K562 (cell line): ENCODE measurements around the gene ZNF98. TPM values are rescaled to one million over a fixed set of nuclear protein-coding genes. Genes with fewer than 3 reads are reported as not detected.

Experiments used
- ATAC-seq: fragments of 200-7000 bp; cut with Tn5 transposase; 3 replicates; pipeline ENCODE4 v1.9.1; 2020; ENCODE audit warnings: moderate library complexity
- BruUV-seq: library from RNA; stranded (reverse); fragments of 400-500 nt; replicated peaks from 2 replicates; lab custom pipeline; 2021; lab: Mats Ljungman, UMichigan
- CTCF ChIA-PET: fragments of 300-600 bp; formaldehyde crosslinking; extraction: SDS; loops from one replicate; lab custom pipeline; 2021; ENCODE audit warnings: low intra/inter-chr PET ratio; lab: Yijun Ruan, JAX
- POLR2A ChIA-PET: fragments of 300-600, 350-650 bp; sonication (Branson Sonifier 250); formaldehyde crosslinking; extraction: SDS; loops from one replicate; lab custom pipeline; 2021; ENCODE audit warnings: antibody characterized with exemption, inconsistent platforms; lab: Yijun Ruan, JAX
- DNase-seq, 4 experiments: peaks; one replicate each; pipeline versions ENCODE4 v3.0.0 to v3.0.0-alpha.2; 2011 to 2018; ENCODE audit warnings: low spot score in 3 of 4, mixed read lengths in 3 of 4; ENCODE audit errors: extremely low read depth in 1 of 4
- FAIRE-seq: peaks from 2 replicates; lab custom pipeline; 2011; peaks lifted over from hg19 to GRCh38; lab: Jason Lieb, UNC
- H2AFZ ChIP-seq: 2 replicates; pipeline ENCODE4 v1.6.0; 2011; ENCODE audit warnings: low read depth, low read length, control low read depth, inconsistent platforms
- H3K27ac ChIP-seq: fragments of 200-600 bp; 3 replicates; pipeline ENCODE4 v1.8.0; 2011; ENCODE audit warnings: low read depth, mild to moderate bottlenecking, control low read depth, inconsistent platforms, low read length, moderate library complexity, mixed read lengths; ENCODE audit errors: extremely low read depth
- H3K27me3 ChIP-seq, 2 experiments: fragments of 300-600 bp in 1 of 2; 2 replicates in 1 of 2; 3 replicates in 1 of 2; pipeline versions ENCODE4 v1.6.0 to v1.8.0; 2011; ENCODE audit warnings: inconsistent platforms in 2 of 2, low read length in 2 of 2, mild to moderate bottlenecking in 1 of 2, mixed read lengths in 1 of 2, moderate library complexity in 1 of 2; ENCODE audit not compliant: control insufficient read depth in 2 of 2, insufficient read depth in 2 of 2
- H3K36me3 ChIP-seq: fragments of 300-600 bp; 3 replicates; pipeline ENCODE4 v1.8.0; 2011; ENCODE audit warnings: mild to moderate bottlenecking, low read length, inconsistent platforms; ENCODE audit not compliant: control insufficient read depth, insufficient read depth
- H3K4me1 ChIP-seq, 2 experiments: fragments of 200-600 bp in 1 of 2; replicated peaks in 1 of 2; 2 replicates in 1 of 2; 3 replicates in 1 of 2; pipeline versions ENCODE4 v1.5.1 to v1.8.0; 2011; ENCODE audit warnings: inconsistent platforms in 2 of 2, low read length in 2 of 2, mild to moderate bottlenecking in 1 of 2, mixed read lengths in 1 of 2, moderate library complexity in 1 of 2; ENCODE audit not compliant: control insufficient read depth in 2 of 2, insufficient read depth in 2 of 2
- H3K4me2 ChIP-seq: 2 replicates; pipeline ENCODE4 v1.6.1; 2011; ENCODE audit warnings: low read length, control low read depth, inconsistent platforms, mixed read lengths; ENCODE audit not compliant: insufficient read depth
- H3K4me3 ChIP-seq: fragments of 200-600 bp; sonication (generic), shearing (Covaris generic); 2 replicates; pipeline ENCODE4 v1.5.1; 2016; ENCODE audit warnings: control low read depth, inconsistent platforms
- H3K79me2 ChIP-seq: fragments of 200-600 bp; 3 replicates; pipeline ENCODE4 v1.8.0; 2011; ENCODE audit warnings: low read length, inconsistent platforms; ENCODE audit not compliant: control insufficient read depth, insufficient read depth
- H3K9ac ChIP-seq, 2 experiments: 2 replicates each; pipeline versions ENCODE4 v1.6.0 to v1.6.1; 2011; ENCODE audit warnings: low read depth in 2 of 2, low read length in 2 of 2, control low read depth in 1 of 2, inconsistent platforms in 1 of 2, mild to moderate bottlenecking in 1 of 2, mixed read lengths in 1 of 2; ENCODE audit not compliant: insufficient read depth in 1 of 2
- H3K9me1 ChIP-seq: one replicate; pipeline ENCODE4 v1.6.0; 2011; ENCODE audit warnings: inconsistent platforms, mild to moderate bottlenecking, low read length, moderate library complexity; ENCODE audit not compliant: control insufficient read depth, insufficient read depth
- H3K9me3 ChIP-seq: replicated peaks from 2 replicates; pipeline ENCODE4 v1.5.1; 2011; ENCODE audit warnings: low read depth, low read length, inconsistent platforms; ENCODE audit not compliant: control insufficient read depth, insufficient read depth
- H4K20me1 ChIP-seq: replicated peaks from 2 replicates; pipeline ENCODE4 v1.6.1; 2011; ENCODE audit warnings: low read length, inconsistent platforms, mixed read lengths; ENCODE audit not compliant: control insufficient read depth, insufficient read depth
- ARID3B ChIP-seq: fragments of 250-450 bp; sonication (Bioruptor Pico); IDR thresholded peaks from 2 replicates; pipeline ENCODE4 v1.4.0; 2020; ENCODE audit warnings: borderline replicate concordance
- CBFA2T3 ChIP-seq: fragments of 450-650 bp; IDR thresholded peaks from 2 replicates; pipeline ENCODE4 v1.6.1; 2017
- CBX2 ChIP-seq: fragments of 200-600 bp; sonication (generic); IDR thresholded peaks from one replicate; pipeline ENCODE4 v1.6.1; 2012; ENCODE audit warnings: mild to moderate bottlenecking, low read length, inconsistent platforms; ENCODE audit not compliant: insufficient read depth, poor library complexity, severe bottlenecking
- CBX8 ChIP-seq: fragments of 200-600 bp; sonication (generic); IDR thresholded peaks from 2 replicates; pipeline ENCODE4 v1.6.1; 2012; ENCODE audit warnings: borderline replicate concordance, mixed run types, low read depth, mild to moderate bottlenecking, moderate library complexity, mixed read lengths, low read length, control low read depth, inconsistent platforms; ENCODE audit not compliant: poor library complexity, severe bottlenecking; ENCODE audit errors: extremely low read depth
- CEBPB ChIP-seq: fragments of 450-650 bp; IDR thresholded peaks from 2 replicates; pipeline ENCODE4 v1.6.1; 2016; ENCODE audit warnings: missing genetic modification characterization, missing compliant biosample characterization
- EP300 ChIP-seq: IDR thresholded peaks from 2 replicates; pipeline ENCODE4 v1.6.1; 2012; ENCODE audit warnings: low read length, improper control_type of control experiment
- GATAD2B ChIP-seq: fragments of 450-650 bp; IDR thresholded peaks from 2 replicates; pipeline ENCODE4 v1.6.1; 2017; ENCODE audit warnings: mild to moderate bottlenecking, borderline replicate concordance
- KLF1 ChIP-seq: fragments of 450-650 bp; IDR thresholded peaks from 2 replicates; pipeline ENCODE4 v1.6.1; 2016; ENCODE audit warnings: missing genetic modification characterization, missing compliant biosample characterization
- MCM5 ChIP-seq: fragments of 450-650 bp; IDR thresholded peaks from 2 replicates; pipeline ENCODE4 v1.6.1; 2016; ENCODE audit warnings: low read depth
- NCOA6 ChIP-seq: fragments of 450-650 bp; IDR thresholded peaks from 2 replicates; pipeline ENCODE4 v1.6.1; 2017; ENCODE audit warnings: mild to moderate bottlenecking
- NCOR1 ChIP-seq: fragments of 450-650 bp; IDR thresholded peaks from 2 replicates; pipeline ENCODE4 v1.6.1; 2016; ENCODE audit warnings: mild to moderate bottlenecking, moderate library complexity
- ZNF354B ChIP-seq: fragments of 250-450 bp; sonication (Bioruptor Pico); IDR thresholded peaks from 2 replicates; pipeline ENCODE4 v1.4.0; 2020
- ZNF384 ChIP-seq: IDR thresholded peaks from 2 replicates; pipeline ENCODE4 v1.6.1; 2012; ENCODE audit warnings: low read depth, low read length, improper control_type of control experiment
- ZNF57 ChIP-seq: fragments of 450-650 bp; formaldehyde crosslinking; IDR thresholded peaks from 2 replicates; pipeline ENCODE4 v1.4.0; 2020; ENCODE audit warnings: mild to moderate bottlenecking, moderate library complexity
- ZNF699 ChIP-seq: fragments of 250-450 bp; sonication (Bioruptor Pico); IDR thresholded peaks from 2 replicates; pipeline ENCODE4 v1.8.0; 2021; ENCODE audit warnings: mild to moderate bottlenecking, moderate library complexity; ENCODE audit not compliant: insufficient replicate concordance
- WGBS: fragments of 100-300 bp; shearing (Covaris generic); methylation state at CpG from one replicate; pipeline ENCODE4 v1.1.6; 2016; ENCODE audit warnings: low coverage, mixed read lengths; ENCODE audit not compliant: insufficient coverage; ENCODE audit errors: missing lambda C conversion rate; 5-methylcytosine and 5-hydroxymethylcytosine counted together
- in situ Hi-C: fragments of 300-500 bp; cut with MboI; formaldehyde crosslinking; loops from 4 replicates; pipeline ENCODE4 v1.15.0; 2018; ENCODE audit warnings: inconsistent platforms, mixed read lengths
- intact Hi-C: fragments of 100-400 bp; cut with micrococcal nuclease; formaldehyde crosslinking; loops from 2 replicates; pipeline ENCODE4 v1.14.2; 2022
- polyA plus RNA-seq, 8 experiments: library from polyadenylated mRNA; depleted of rRNA in 4 of 8; stranded (reverse) in 5 of 8; unstranded in 3 of 8; fragments of >200 nt; fragmentation: Nextera tagmentation in 2 of 8; fragmentation: Illumina TruSeq in 1 of 8; extraction: Ambion mirVana in 2 of 8; extraction: Trizol in 1 of 8; gene quantifications; 2 replicates each; pipeline versions ENCODE4 v1.2.1 to v1.2.3, GENCODE V29; 2011 to 2014; ENCODE audit warnings: inconsistent platforms in 1 of 8, missing spikeins in 1 of 8
- total RNA-seq, 7 experiments: library from RNA; depleted of rRNA in 6 of 7; stranded (reverse); fragments of >200 nt in 6 of 7; fragmentation: Illumina TruSeq in 2 of 7; extraction: Trizol in 2 of 7; gene quantifications; 2 replicates each; pipeline versions ENCODE4 v1.2.1 to v1.2.3, GENCODE V29; 2011 to 2021; ENCODE audit warnings: low replicate concordance in 1 of 7

The ZNF98 gene
- total and polyA plus RNA-seq, 9 of the 15 experiments (the other 6 are each of a cell fraction or from before 2014, with no cell fraction given) = 0.14 to 0.40 TPM; not detected in 7

- no peaks in the 10 kb centered on the region for H3K27me3 ChIP-seq
- no peaks in the 10 kb centered on the region for H3K36me3 ChIP-seq
- in situ Hi-C loops = no loop called here
- ChIA-PET CTCF (no interaction called here), POLR2A (no interaction called here)
- no peak for ATAC-seq
- TF ChIP-seq CBFA2T3 = no peak
- TF ChIP-seq CEBPB = no peak
- TF ChIP-seq KLF1 (tag) = no peak
- no peak for TF ChIP-seq ZNF384
- no peak for TF ChIP-seq CBX2
- TF ChIP-seq EP300 = no peak
- TF ChIP-seq ZNF699 (CRISPR knock-in tag) = no peak
- no peak for TF ChIP-seq NCOR1
- TF ChIP-seq MCM5 = no peak
- TF ChIP-seq GATAD2B = no peak
- TF ChIP-seq ARID3B (CRISPR knock-in tag) = no peak
- TF ChIP-seq ZNF354B (CRISPR knock-in tag) = no peak
- no peak for TF ChIP-seq NCOA6
- no peak for TF ChIP-seq CBX8
- TF ChIP-seq ZNF57 = no peak
- H3K4me1 ChIP-seq = no peaks in the 10 kb centered on the region
- no peak overlapping the region for H2AFZ ChIP-seq
- H3K27ac ChIP-seq = no peak overlapping the region
- no peak overlapping the region for H3K4me2 ChIP-seq
- DNase-seq = no peak
- H3K9me3 ChIP-seq = no peaks in the 10 kb centered on the region
- no peak for FAIRE-seq
- no TSS peak for BruUV-seq
- no peaks in the 10 kb centered on the region for H4K20me1 ChIP-seq
- 7% methylated on average over 34 of the region's 60 CpGs for WGBS
- intact Hi-C loops = no loop called here
- H3K4me3 ChIP-seq = no peak overlapping the region
- no peak overlapping the region for H3K9ac ChIP-seq
- H3K9me1 ChIP-seq = no peaks in the 10 kb centered on the region
- no peaks in the 10 kb centered on the region for H3K79me2 ChIP-seq
These were observed 6.1 kb upstream of the ZNF98 start for GRCh38 chr19:22427960-22428913.
